ENCODE data around the gene TCEAL8.
"Not testable (repeated sequence)": the region's sequence is repeated elsewhere in the genome, so short reads cannot be mapped to it uniquely, and the experiment has no call there.

DNA sequence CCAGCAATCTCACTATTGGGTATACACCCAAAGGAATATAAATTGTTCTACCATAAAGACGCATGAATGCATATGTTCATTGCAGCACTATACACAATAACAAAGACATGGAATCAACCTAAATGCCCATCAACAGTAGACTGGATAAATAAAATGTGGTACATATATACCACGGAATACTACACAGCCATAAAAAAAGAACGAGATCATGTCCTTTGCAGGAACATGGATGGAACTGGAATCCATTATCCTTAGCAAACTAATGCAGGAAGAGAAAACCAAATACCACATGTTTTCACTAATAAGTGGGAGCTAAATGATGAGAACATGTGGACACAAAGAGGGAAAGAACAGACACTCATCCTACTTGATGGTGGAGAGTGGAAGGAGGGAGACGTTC lies 29.0 kb downstream of the TCEAL8 start:
- TF ChIP-seq POLR2A (IDR thresholded peaks at IDR 0.05), result not testable (repeated sequence)
- TF ChIP-seq, protein P1, sequence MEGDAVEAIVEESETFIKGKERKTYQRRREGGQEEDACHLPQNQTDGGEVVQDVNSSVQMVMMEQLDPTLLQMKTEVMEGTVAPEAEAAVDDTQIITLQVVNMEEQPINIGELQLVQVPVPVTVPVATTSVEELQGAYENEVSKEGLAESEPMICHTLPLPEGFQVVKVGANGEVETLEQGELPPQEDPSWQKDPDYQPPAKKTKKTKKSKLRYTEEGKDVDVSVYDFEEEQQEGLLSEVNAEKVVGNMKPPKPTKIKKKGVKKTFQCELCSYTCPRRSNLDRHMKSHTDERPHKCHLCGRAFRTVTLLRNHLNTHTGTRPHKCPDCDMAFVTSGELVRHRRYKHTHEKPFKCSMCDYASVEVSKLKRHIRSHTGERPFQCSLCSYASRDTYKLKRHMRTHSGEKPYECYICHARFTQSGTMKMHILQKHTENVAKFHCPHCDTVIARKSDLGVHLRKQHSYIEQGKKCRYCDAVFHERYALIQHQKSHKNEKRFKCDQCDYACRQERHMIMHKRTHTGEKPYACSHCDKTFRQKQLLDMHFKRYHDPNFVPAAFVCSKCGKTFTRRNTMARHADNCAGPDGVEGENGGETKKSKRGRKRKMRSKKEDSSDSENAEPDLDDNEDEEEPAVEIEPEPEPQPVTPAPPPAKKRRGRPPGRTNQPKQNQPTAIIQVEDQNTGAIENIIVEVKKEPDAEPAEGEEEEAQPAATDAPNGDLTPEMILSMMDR (IDR thresholded peaks at IDR 0.05), result not testable (repeated sequence)
